HEK293 (cell line): ENCODE data around the gene KLK6.
A peak's percentile ranks its signal among the peaks of the same experiment; 100 is the strongest.

Experiments used
- BCL11A ChIP-seq: fragments of 450-650 bp; formaldehyde crosslinking; IDR thresholded peaks from 2 replicates; pipeline ENCODE4 v1.5.1; 2016; ENCODE audit warnings: low read depth, missing biosample characterization, missing genetic modification characterization
- SALL2 ChIP-seq: fragments of 450-650 bp; formaldehyde crosslinking; IDR thresholded peaks from 2 replicates; pipeline ENCODE4 v1.5.0; 2017; ENCODE audit warnings: missing biosample characterization, mild to moderate bottlenecking, missing genetic modification characterization, borderline replicate concordance
- YY1 ChIP-seq: fragments of 450-650 bp; formaldehyde crosslinking; IDR thresholded peaks from 2 replicates; pipeline ENCODE4 v1.5.1; 2018; ENCODE audit warnings: missing biosample characterization, missing genetic modification characterization
- ZBTB7A ChIP-seq: fragments of 450-650 bp; formaldehyde crosslinking; IDR thresholded peaks from 2 replicates; pipeline ENCODE4 v1.5.1; 2016; ENCODE audit warnings: low read depth, missing biosample characterization, missing genetic modification characterization
- ZNF121 ChIP-seq: fragments of 450-650 bp; formaldehyde crosslinking; IDR thresholded peaks from 2 replicates; pipeline ENCODE4 v1.5.1; 2016; ENCODE audit warnings: missing biosample characterization, missing genetic modification characterization
- ZNF138 ChIP-seq: fragments of 450-650 bp; formaldehyde crosslinking; IDR thresholded peaks from 2 replicates; pipeline ENCODE4 v1.5.1; 2016; ENCODE audit warnings: missing biosample characterization, missing genetic modification characterization, borderline replicate concordance
- ZNF221 ChIP-seq: fragments of 450-650 bp; formaldehyde crosslinking; IDR thresholded peaks from 2 replicates; pipeline ENCODE4 v1.5.1; 2017; ENCODE audit warnings: missing biosample characterization, missing genetic modification characterization, borderline replicate concordance
- ZNF23 ChIP-seq: fragments of 450-650 bp; formaldehyde crosslinking; IDR thresholded peaks from 2 replicates; pipeline ENCODE4 v1.5.1; 2016; ENCODE audit warnings: missing biosample characterization, missing genetic modification characterization, borderline replicate concordance
- ZNF341 ChIP-seq: fragments of 450-650 bp; formaldehyde crosslinking; IDR thresholded peaks from 2 replicates; pipeline ENCODE4; 2016; ENCODE audit warnings: low read depth, missing biosample characterization, missing genetic modification characterization
- ZNF366 ChIP-seq: fragments of 450-650 bp; formaldehyde crosslinking; conservative IDR thresholded peaks from 2 replicates; pipeline ENCODE4 v1.5.1; 2016; ENCODE audit warnings: missing biosample characterization, missing genetic modification characterization
- ZNF529 ChIP-seq: fragments of 450-650 bp; formaldehyde crosslinking; IDR thresholded peaks from 2 replicates; pipeline ENCODE4 v1.5.1; 2017; ENCODE audit warnings: missing genetic modification characterization, missing biosample characterization; ENCODE audit not compliant: insufficient replicate concordance
- ZNF530 ChIP-seq: fragments of 450-650 bp; formaldehyde crosslinking; IDR thresholded peaks from 2 replicates; pipeline ENCODE4 v1.5.1; 2016; ENCODE audit warnings: low read depth, missing biosample characterization, missing genetic modification characterization
- ZNF544 ChIP-seq: fragments of 450-650 bp; formaldehyde crosslinking; IDR thresholded peaks from 2 replicates; pipeline ENCODE4 v1.5.0; 2017; ENCODE audit warnings: missing biosample characterization, missing genetic modification characterization
- ZNF548 ChIP-seq: fragments of 450-650 bp; formaldehyde crosslinking; IDR thresholded peaks from 2 replicates; pipeline ENCODE4 v1.5.1; 2016; ENCODE audit warnings: missing biosample characterization, missing genetic modification characterization
- ZNF561 ChIP-seq: fragments of 450-650 bp; IDR thresholded peaks from 2 replicates; pipeline ENCODE4 v1.5.1; 2018; ENCODE audit warnings: missing biosample characterization, missing genetic modification characterization, borderline replicate concordance
- ZNF610 ChIP-seq: fragments of 450-650 bp; formaldehyde crosslinking; IDR thresholded peaks from 2 replicates; pipeline ENCODE4 v1.5.1; 2016; ENCODE audit warnings: missing biosample characterization, missing genetic modification characterization, borderline replicate concordance
- ZNF623 ChIP-seq: fragments of 450-650 bp; formaldehyde crosslinking; IDR thresholded peaks from 2 replicates; pipeline ENCODE4 v1.5.1; 2016; ENCODE audit warnings: missing biosample characterization, missing genetic modification characterization
- ZNF658 ChIP-seq: fragments of 450-650 bp; formaldehyde crosslinking; IDR thresholded peaks from 2 replicates; pipeline ENCODE4; 2016; ENCODE audit warnings: missing biosample characterization, missing genetic modification characterization
- ZNF660 ChIP-seq: fragments of 450-650 bp; IDR thresholded peaks from 2 replicates; pipeline ENCODE4 v1.5.1; 2018; ENCODE audit warnings: missing biosample characterization, mild to moderate bottlenecking, missing genetic modification characterization
- ZNF785 ChIP-seq: fragments of 450-650 bp; formaldehyde crosslinking; IDR thresholded peaks from 2 replicates; pipeline ENCODE4 v1.5.1; 2016; ENCODE audit warnings: missing biosample characterization, missing genetic modification characterization
- ZNF830 ChIP-seq: fragments of 450-650 bp; IDR thresholded peaks from 2 replicates; pipeline ENCODE4 v1.5.0; 2018; ENCODE audit warnings: missing biosample characterization, missing genetic modification characterization, low read depth, mild to moderate bottlenecking, moderate library complexity
- ZSCAN30 ChIP-seq: fragments of 450-650 bp; IDR thresholded peaks from 2 replicates; pipeline ENCODE4 v1.5.1; 2018; ENCODE audit warnings: missing biosample characterization, mild to moderate bottlenecking, missing genetic modification characterization, moderate library complexity
- ZXDB ChIP-seq: fragments of 450-650 bp; formaldehyde crosslinking; IDR thresholded peaks from 2 replicates; pipeline ENCODE4 v1.5.1; 2016; ENCODE audit warnings: missing biosample characterization, missing genetic modification characterization
- TF ChIP-seq, protein P1 (sequence below): fragments of 450-650 bp; formaldehyde crosslinking; IDR thresholded peaks from 2 replicates; pipeline ENCODE4 v1.5.1; 2016; ENCODE audit warnings: missing biosample characterization, missing genetic modification characterization
- TF ChIP-seq, protein P2 (sequence below): fragments of 450-650 bp; formaldehyde crosslinking; IDR thresholded peaks from 2 replicates; pipeline ENCODE4 v1.5.1; 2016; ENCODE audit warnings: missing biosample characterization, missing genetic modification characterization
- TF ChIP-seq, protein P3 (sequence below): fragments of 450-650 bp; formaldehyde crosslinking; IDR thresholded peaks from 2 replicates; pipeline ENCODE4 v1.5.1; 2016; ENCODE audit warnings: missing biosample characterization, missing genetic modification characterization, low read depth
- TF ChIP-seq, protein P4 (sequence below): IDR thresholded peaks from 2 replicates; pipeline ENCODE4 v1.6.1; 2011; ENCODE audit warnings: mild to moderate bottlenecking, low read depth, low read length, borderline replicate concordance
- TF ChIP-seq, protein P5 (sequence below): fragments of 450-650 bp; formaldehyde crosslinking; IDR thresholded peaks from 2 replicates; pipeline ENCODE4 v1.5.1; 2016; ENCODE audit warnings: missing biosample characterization, missing genetic modification characterization

Gene KLK6

DNA sequence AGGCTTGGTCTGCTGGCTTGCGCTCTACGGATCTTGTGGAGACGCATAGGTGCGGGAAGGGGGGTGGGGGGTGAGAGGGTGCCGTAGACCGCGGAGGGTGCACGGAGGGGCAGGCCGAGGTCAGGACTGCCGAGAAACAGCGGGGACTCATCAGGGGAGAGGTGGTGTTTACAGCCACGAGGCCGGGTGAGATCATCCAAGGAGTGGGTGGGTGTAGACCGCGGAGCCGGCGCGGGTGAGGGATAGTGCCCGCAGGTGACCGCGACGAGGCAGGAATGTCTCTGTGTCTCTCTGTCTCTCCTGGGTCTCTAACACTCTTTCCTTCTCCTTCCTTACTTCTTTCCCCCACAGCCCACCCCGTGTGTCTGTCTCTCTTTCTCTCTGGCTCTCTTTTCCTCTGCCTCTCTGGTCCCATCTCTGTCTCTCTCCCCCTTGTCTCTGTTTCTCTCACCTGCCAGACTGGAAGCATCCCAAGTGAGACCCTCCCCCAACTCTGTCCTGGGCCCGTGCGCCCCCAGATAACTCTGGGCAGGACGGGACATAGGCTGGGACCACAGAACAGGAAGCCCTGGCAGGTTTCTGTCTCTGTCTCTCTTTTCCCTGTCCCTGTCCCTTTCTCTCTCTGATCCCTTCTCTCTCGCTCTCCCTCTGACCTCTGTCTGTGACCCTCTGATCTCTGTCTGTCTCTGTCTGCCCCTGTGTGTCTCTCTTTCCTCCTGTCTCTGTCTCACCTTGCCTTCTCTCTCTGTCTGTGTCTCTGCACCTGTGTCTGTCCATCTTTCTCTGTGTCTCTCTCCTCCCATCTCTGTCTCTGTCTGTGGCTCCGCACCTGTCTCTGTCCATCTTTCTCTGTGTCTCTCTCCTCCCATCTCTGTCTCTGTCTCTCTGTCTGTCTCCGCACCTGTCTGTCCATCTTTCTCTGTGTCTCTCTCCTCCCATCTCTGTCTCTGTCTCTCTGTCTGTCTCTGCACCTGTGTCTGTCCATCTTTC lies 56.4 kb downstream of the KLK6 start (continued):
- TF ChIP-seq ZNF561 (tag by site-specific recombination): no peak
- TF ChIP-seq ZNF366 (tag by site-specific recombination): peak; percentile 87
- TF ChIP-seq ZNF138: no peak
- no peak for TF ChIP-seq ZNF548 (tag by site-specific recombination)
- TF ChIP-seq, protein P1, sequence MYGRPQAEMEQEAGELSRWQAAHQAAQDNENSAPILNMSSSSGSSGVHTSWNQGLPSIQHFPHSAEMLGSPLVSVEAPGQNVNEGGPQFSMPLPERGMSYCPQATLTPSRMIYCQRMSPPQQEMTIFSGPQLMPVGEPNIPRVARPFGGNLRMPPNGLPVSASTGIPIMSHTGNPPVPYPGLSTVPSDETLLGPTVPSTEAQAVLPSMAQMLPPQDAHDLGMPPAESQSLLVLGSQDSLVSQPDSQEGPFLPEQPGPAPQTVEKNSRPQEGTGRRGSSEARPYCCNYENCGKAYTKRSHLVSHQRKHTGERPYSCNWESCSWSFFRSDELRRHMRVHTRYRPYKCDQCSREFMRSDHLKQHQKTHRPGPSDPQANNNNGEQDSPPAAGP (tag by site-specific recombination): peak; percentile 78
- no peak for TF ChIP-seq ZNF23 (tag by site-specific recombination)
- no peak for TF ChIP-seq ZNF221 (tag by site-specific recombination)
- no peak for TF ChIP-seq ZNF785 (tag by site-specific recombination)
- no peak for TF ChIP-seq SALL2 (tag by site-specific recombination)
- TF ChIP-seq ZNF530 (tag by site-specific recombination): no peak
- no peak for TF ChIP-seq ZNF544 (tag by site-specific recombination)
- TF ChIP-seq, protein P2, sequence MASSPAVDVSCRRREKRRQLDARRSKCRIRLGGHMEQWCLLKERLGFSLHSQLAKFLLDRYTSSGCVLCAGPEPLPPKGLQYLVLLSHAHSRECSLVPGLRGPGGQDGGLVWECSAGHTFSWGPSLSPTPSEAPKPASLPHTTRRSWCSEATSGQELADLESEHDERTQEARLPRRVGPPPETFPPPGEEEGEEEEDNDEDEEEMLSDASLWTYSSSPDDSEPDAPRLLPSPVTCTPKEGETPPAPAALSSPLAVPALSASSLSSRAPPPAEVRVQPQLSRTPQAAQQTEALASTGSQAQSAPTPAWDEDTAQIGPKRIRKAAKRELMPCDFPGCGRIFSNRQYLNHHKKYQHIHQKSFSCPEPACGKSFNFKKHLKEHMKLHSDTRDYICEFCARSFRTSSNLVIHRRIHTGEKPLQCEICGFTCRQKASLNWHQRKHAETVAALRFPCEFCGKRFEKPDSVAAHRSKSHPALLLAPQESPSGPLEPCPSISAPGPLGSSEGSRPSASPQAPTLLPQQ (tag by site-specific recombination): peak; percentile 55
- no peak for TF ChIP-seq ZNF341 (tag by site-specific recombination)
- TF ChIP-seq, protein P3, sequence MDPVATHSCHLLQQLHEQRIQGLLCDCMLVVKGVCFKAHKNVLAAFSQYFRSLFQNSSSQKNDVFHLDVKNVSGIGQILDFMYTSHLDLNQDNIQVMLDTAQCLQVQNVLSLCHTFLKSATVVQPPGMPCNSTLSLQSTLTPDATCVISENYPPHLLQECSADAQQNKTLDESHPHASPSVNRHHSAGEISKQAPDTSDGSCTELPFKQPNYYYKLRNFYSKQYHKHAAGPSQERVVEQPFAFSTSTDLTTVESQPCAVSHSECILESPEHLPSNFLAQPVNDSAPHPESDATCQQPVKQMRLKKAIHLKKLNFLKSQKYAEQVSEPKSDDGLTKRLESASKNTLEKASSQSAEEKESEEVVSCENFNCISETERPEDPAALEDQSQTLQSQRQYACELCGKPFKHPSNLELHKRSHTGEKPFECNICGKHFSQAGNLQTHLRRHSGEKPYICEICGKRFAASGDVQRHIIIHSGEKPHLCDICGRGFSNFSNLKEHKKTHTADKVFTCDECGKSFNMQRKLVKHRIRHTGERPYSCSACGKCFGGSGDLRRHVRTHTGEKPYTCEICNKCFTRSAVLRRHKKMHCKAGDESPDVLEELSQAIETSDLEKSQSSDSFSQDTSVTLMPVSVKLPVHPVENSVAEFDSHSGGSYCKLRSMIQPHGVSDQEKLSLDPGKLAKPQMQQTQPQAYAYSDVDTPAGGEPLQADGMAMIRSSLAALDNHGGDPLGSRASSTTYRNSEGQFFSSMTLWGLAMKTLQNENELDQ (tag by site-specific recombination): no peak
- TF ChIP-seq ZNF623 (tag by site-specific recombination): no peak
- no peak for TF ChIP-seq ZBTB7A (tag by site-specific recombination)
- TF ChIP-seq ZNF121 (tag by site-specific recombination): no peak
- TF ChIP-seq, protein P4, sequence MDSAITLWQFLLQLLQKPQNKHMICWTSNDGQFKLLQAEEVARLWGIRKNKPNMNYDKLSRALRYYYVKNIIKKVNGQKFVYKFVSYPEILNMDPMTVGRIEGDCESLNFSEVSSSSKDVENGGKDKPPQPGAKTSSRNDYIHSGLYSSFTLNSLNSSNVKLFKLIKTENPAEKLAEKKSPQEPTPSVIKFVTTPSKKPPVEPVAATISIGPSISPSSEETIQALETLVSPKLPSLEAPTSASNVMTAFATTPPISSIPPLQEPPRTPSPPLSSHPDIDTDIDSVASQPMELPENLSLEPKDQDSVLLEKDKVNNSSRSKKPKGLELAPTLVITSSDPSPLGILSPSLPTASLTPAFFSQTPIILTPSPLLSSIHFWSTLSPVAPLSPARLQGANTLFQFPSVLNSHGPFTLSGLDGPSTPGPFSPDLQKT: no peak
- TF ChIP-seq ZSCAN30: no peak
- no peak for TF ChIP-seq ZNF529 (tag by site-specific recombination)
- TF ChIP-seq, protein P5, sequence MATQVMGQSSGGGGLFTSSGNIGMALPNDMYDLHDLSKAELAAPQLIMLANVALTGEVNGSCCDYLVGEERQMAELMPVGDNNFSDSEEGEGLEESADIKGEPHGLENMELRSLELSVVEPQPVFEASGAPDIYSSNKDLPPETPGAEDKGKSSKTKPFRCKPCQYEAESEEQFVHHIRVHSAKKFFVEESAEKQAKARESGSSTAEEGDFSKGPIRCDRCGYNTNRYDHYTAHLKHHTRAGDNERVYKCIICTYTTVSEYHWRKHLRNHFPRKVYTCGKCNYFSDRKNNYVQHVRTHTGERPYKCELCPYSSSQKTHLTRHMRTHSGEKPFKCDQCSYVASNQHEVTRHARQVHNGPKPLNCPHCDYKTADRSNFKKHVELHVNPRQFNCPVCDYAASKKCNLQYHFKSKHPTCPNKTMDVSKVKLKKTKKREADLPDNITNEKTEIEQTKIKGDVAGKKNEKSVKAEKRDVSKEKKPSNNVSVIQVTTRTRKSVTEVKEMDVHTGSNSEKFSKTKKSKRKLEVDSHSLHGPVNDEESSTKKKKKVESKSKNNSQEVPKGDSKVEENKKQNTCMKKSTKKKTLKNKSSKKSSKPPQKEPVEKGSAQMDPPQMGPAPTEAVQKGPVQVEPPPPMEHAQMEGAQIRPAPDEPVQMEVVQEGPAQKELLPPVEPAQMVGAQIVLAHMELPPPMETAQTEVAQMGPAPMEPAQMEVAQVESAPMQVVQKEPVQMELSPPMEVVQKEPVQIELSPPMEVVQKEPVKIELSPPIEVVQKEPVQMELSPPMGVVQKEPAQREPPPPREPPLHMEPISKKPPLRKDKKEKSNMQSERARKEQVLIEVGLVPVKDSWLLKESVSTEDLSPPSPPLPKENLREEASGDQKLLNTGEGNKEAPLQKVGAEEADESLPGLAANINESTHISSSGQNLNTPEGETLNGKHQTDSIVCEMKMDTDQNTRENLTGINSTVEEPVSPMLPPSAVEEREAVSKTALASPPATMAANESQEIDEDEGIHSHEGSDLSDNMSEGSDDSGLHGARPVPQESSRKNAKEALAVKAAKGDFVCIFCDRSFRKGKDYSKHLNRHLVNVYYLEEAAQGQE (tag by site-specific recombination): no peak
- peak; percentile 78; the same call in 1 of the 2 replicates for TF ChIP-seq BCL11A (tag by site-specific recombination)
- no peak for TF ChIP-seq ZXDB (tag by site-specific recombination)
- TF ChIP-seq ZNF660 (tag by site-specific recombination): no peak
- no peak for TF ChIP-seq ZNF658 (tag by site-specific recombination)
- TF ChIP-seq ZNF830 (tag by site-specific recombination): no peak
- no peak for TF ChIP-seq ZNF610 (tag by site-specific recombination)
- TF ChIP-seq YY1 (tag by site-specific recombination): no peak
